ENCODE results near the gene PACS2.

DNA sequence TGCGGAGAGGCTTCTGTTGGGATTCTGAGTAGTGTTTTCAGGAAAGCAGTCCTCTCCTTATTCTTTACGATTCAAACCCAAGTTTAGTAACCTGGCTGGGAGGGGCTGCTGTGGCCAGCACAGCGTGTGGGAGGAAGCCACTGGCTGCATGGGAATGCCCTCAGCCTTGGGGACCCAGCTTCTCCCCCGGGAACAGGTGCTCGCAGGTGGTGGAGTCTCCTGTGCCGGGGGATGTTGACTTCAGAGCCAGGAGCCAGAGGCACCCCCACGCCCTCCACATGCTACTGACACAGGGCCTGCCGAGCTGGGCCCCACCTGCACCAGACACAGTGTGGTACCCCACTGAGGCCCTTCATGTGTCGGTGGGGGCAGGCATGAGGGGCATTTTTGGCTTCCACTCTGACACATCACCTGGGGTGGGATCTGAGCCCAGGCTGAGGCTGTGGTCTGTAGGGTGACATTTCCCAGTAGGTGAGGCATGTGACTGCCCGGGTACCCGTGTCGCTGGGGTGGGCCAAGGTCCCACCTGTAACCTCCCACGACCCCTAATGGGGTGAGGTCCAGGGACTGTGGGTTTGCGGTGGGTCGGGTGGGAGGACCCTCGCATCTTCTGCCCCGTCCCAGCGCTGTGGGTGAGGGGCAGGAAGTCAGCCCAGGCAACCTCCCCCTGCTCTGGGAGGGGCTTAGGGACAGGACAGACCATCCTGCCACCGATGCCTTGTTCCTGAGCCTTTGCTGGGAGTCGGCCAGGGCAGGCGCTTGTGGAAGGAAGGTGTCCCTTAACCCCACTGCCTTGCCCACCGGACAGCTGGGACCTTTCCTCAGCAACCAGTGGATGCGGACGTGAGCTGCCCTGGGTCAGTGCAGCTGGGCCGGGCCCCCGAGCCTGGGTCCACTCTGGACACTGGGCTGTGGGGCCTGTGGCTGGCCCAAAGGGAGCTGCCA, 131.6 kb downstream of the PACS2 start:
- TF ChIP-seq EP300 (IDR thresholded peaks at IDR 0.05; ENCODE audit: borderline replicate concordance) (no peak), REST (IDR thresholded peaks at IDR 0.05; ENCODE audit: low read depth) (no peak), RAD21 (IDR thresholded peaks at IDR 0.05; ENCODE audit: low read depth) (no peak), EGR1 (IDR thresholded peaks at IDR 0.05) (no peak), USF1 (IDR thresholded peaks at IDR 0.05) (no peak)

Measured in Ishikawa (cell line).